Spleen (tissue), 11 donors: ENCODE results near the gene ENPP6. TPM values are rescaled to one million over a fixed set of nuclear protein-coding genes. Genes with fewer than 3 reads are reported as not detected.

Experiments
- DNase-seq: peaks from one replicate; pipeline ENCODE4 v3.0.0-alpha.2; 2020
- H3K27ac ChIP-seq, 8 donors: fragments of 200-600 bp; sonication (generic) in 7 of 8; 1 replicate in 4 of 8; 2 replicates in 4 of 8; pipeline versions ENCODE4 v1.5.0 to v1.8.0; 2016 to 2021; ENCODE audit warnings: inconsistent platforms in 4 of 8, mild to moderate bottlenecking in 4 of 8, moderate library complexity in 1 of 8
- H3K27me3 ChIP-seq, 7 donors: fragments of 200-600 bp; sonication (generic) in 6 of 7; replicated peaks in 1 of 7; 1 replicate in 4 of 7; 2 replicates in 3 of 7; pipeline versions ENCODE4 v1.5.0 to v1.8.0; 2016 to 2021; ENCODE audit warnings: inconsistent platforms in 3 of 7, mild to moderate bottlenecking in 1 of 7
- H3K36me3 ChIP-seq, 6 donors: fragments of 200-600 bp; sonication (generic) in 5 of 6; 1 replicate in 4 of 6; 2 replicates in 2 of 6; pipeline versions ENCODE4 v1.5.0 to v1.8.0; 2016 to 2021; ENCODE audit warnings: inconsistent platforms in 2 of 6
- H3K4me1 ChIP-seq, 6 donors: fragments of 200-600 bp; sonication (generic) in 5 of 6; 1 replicate in 3 of 6; 2 replicates in 3 of 6; pipeline versions ENCODE4 v1.5.0 to v1.8.0; 2016 to 2021; ENCODE audit warnings: inconsistent platforms in 3 of 6
- H3K4me3 ChIP-seq, 8 donors: fragments of 200-600 bp; sonication (generic) in 7 of 8; 1 replicate in 4 of 8; 2 replicates in 4 of 8; pipeline versions ENCODE4 v1.5.0 to v1.8.0; 2016 to 2021; ENCODE audit warnings: inconsistent platforms in 4 of 8, mild to moderate bottlenecking in 4 of 8, moderate library complexity in 2 of 8
- H3K9me3 ChIP-seq, 8 donors: fragments of 200-600 bp; sonication (generic) in 7 of 8; 1 replicate in 4 of 8; 2 replicates in 4 of 8; pipeline versions ENCODE4 v1.5.0 to v1.8.0; 2016 to 2021; ENCODE audit warnings: inconsistent platforms in 4 of 8
- POLR2A ChIP-seq, 3 donors: fragments of 450-650 bp; IDR thresholded peaks; one replicate each; pipeline ENCODE4 v1.5.1; 2017; ENCODE audit warnings: antibody characterized with exemption in 3 of 3, mild to moderate bottlenecking in 1 of 3
- POLR2AphosphoS5 ChIP-seq, 3 donors: sonication (generic); formaldehyde crosslinking; IDR thresholded peaks; one replicate each; pipeline ENCODE4 v1.5.1; 2017; ENCODE audit warnings: antibody characterized with exemption in 3 of 3
- WGBS, 5 donors: extraction: QIAGEN DNeasy Blood & Tissue Kit in 3 of 5; methylation state at CpG; one replicate each; pipeline versions ENCODE4 v1.1.5 to v1.1.7; 2013 to 2018; 5-methylcytosine and 5-hydroxymethylcytosine counted together
- intact Hi-C: fragments of 100-400 bp; cut with DNase I; formaldehyde crosslinking; loops from one replicate; pipeline ENCODE4 v1.15.0; 2023; ENCODE audit warnings: low total_unique reads
- polyA plus RNA-seq, 3 donors: library from polyadenylated mRNA; stranded (reverse); fragments of 200-250 nt; gene quantifications; one replicate each; pipeline ENCODE4 v1.2.1, GENCODE V29; 2013
- total RNA-seq, 7 donors: library from RNA; depleted of rRNA in 3 of 7; stranded (reverse); fragments of >200 nt in 3 of 7; fragmentation: NEBNext Ultra II Directional in 4 of 7; extraction: Animal tissue kit (Norgen Biotek cat#: 25700) in 4 of 7; gene quantifications; one replicate each; pipeline versions ENCODE4 v1.1.0 to v1.2.1, GENCODE V29; 2016 to 2021
- TF ChIP-seq, protein P1 (sequence below), 11 experiments: fragments of 200-600 bp in 7 of 11; fragments of 450-650 bp in 4 of 11; sonication (generic) in 4 of 11; IDR thresholded peaks in 8 of 11; conservative IDR thresholded peaks in 3 of 11; 1 replicate in 7 of 11; 2 replicates in 4 of 11; pipeline versions ENCODE4 v1.4.0 to v1.8.0; 2016 to 2021; ENCODE audit warnings: antibody characterized with exemption in 11 of 11, inconsistent platforms in 4 of 11, mild to moderate bottlenecking in 1 of 11
- donor health status: healthy with polysubstance abuse.
- donor health status: DM: no; HTN: no; CAD: no; lungs with moderate emphysema.
- donor health status: DM: no; HTN: no; CAD: no.
- donor health status: Bipolar disorder and iron deficiency.
- donor health status: healthy.
- donor health status: DM: no; HTN: no; CAD: no.
- donor health status: DM: yes; HTN: yes; CAD: no.

Gene ENPP6
- total and polyA plus RNA-seq, 10 donors, result 0.23 to 2.4 (median 1.1) TPM

DNA sequence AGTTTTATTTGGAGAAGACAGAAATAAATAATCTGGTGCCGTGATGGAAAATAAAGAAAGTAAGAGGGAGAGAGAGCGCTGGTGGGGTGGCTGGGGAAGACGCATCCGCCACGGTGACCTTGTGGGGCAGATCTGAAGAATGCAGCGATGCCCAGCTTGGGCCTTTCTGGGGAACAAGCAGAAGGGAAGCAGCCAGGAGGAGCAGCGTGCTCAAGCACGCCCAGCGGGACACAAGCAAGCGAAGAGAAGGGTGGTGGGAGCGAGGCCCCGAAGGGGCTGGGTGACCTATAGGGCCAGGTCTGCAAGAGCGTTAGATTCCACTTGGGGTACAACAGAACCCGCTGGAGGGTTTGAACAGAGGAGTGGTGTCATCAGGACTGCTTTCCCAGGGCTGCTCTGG lies 12.4 kb downstream of the ENPP6 start:
- H3K4me1 ChIP-seq, result no peaks in the 10 kb centered on the region
- H3K36me3 ChIP-seq, result no peaks in the 10 kb centered on the region
- H3K27ac ChIP-seq, result no peak overlapping the region
- 93 to 96% (median 96%) methylated on average over 14 of the region's 14 CpGs for WGBS, 5 donors
- no peak overlapping the region for H3K4me3 ChIP-seq
- no peak for DNase-seq
- H3K27me3 ChIP-seq, result peaks cover 0 to 11% (median 0%) of the 10 kb centered on the region in 7 donors
- intact Hi-C loops, result no loop called here
- TF ChIP-seq POLR2AphosphoS5 (IDR thresholded peaks at IDR 0.05), result no peak
- TF ChIP-seq, protein P1, sequence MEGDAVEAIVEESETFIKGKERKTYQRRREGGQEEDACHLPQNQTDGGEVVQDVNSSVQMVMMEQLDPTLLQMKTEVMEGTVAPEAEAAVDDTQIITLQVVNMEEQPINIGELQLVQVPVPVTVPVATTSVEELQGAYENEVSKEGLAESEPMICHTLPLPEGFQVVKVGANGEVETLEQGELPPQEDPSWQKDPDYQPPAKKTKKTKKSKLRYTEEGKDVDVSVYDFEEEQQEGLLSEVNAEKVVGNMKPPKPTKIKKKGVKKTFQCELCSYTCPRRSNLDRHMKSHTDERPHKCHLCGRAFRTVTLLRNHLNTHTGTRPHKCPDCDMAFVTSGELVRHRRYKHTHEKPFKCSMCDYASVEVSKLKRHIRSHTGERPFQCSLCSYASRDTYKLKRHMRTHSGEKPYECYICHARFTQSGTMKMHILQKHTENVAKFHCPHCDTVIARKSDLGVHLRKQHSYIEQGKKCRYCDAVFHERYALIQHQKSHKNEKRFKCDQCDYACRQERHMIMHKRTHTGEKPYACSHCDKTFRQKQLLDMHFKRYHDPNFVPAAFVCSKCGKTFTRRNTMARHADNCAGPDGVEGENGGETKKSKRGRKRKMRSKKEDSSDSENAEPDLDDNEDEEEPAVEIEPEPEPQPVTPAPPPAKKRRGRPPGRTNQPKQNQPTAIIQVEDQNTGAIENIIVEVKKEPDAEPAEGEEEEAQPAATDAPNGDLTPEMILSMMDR (IDR thresholded peaks at IDR 0.05 in 8 of 11, conservative IDR thresholded peaks at IDR 0.05 in 3 of 11), result no peak
- no peak for TF ChIP-seq POLR2A (IDR thresholded peaks at IDR 0.05)
- H3K9me3 ChIP-seq, result no peaks in the 10 kb centered on the region

DNA sequence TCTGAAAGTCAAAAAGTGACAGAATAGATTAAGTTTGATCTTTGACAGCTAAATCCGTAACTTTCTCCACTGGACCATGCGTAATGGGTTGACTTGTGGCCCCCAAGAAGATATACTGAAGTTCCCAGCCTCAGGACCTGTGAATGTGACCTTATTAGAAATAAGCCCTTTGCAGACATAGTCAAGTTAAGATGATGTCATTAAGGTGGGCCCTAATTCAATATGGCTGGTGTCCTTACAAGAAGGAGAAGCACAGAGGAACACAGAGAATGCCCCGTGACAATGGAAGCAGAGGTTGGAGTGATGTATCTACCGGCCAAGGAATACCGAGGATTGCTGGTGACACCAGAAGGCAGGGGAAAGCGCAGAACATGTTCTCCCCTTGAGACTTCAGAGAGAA lies 14.4 kb downstream of the ENPP6 start:
- Histone ChIP-seq H3K27ac (no peak overlapping the region), H3K4me1 (no peaks in the 10 kb centered on the region), H3K27me3 (peaks cover 0 to 11% (median 0%) of the 10 kb centered on the region in 7 donors), H3K9me3 (no peaks in the 10 kb centered on the region), H3K36me3 (no peaks in the 10 kb centered on the region), H3K4me3 (no peak overlapping the region)
- WGBS, 5 donors, result 95 to 96% (median 95%) methylated on average over 6 of the region's 6 CpGs
- TF ChIP-seq POLR2A (IDR thresholded peaks at IDR 0.05) (no peak), POLR2AphosphoS5 (IDR thresholded peaks at IDR 0.05) (no peak)
- TF ChIP-seq, protein P1 (IDR thresholded peaks at IDR 0.05 in 8 of 11, conservative IDR thresholded peaks at IDR 0.05 in 3 of 11), result no peak
- intact Hi-C loops, result no loop called here
- no peak for DNase-seq

DNA sequence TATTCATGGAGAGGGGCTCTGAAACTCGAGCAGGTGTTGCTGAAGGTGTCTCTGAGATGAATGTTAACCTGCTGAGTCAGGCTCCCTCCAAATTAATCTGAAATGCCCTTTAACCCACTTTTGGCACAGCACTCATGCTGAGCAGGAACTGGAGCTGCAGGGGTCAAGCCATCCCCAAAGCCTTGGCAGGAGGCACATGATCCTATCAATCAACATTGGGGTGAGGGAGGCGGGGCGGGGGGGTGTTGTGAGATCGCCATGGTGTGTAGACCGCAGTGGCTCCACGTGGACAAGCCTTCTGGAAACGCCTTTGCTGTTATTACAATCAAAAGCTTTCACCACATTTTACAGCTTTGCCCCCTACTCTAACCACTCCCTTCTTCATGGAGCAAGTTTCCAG lies 16.5 kb downstream of the ENPP6 start:
- WGBS, 5 donors, result 63 to 81% (median 70%) methylated on average over 7 of the region's 7 CpGs
- peaks cover 0 to 11% (median 0%) of the 10 kb centered on the region in 7 donors for H3K27me3 ChIP-seq
- H3K4me1 ChIP-seq, result no peaks in the 10 kb centered on the region

DNA sequence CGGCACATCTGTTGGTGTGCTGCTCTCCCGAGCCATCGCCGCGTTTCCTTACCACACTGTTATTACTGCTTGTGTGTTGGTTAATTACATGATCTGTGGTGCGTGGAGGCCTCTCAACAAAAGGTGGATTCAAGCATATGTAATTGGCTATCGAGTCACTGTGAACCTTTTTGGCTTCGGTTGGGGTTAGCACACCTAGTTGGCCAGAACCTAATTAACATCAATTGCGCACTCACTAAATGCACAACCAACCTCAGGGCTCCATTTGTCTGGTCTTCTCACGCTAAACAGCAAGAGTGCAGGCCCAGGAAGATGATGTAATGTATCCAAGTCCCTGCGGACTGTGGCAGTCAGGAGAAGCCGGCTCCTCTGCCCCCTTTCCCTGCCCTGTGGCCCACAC lies 17.4 kb downstream of the ENPP6 start:
- H3K4me3 ChIP-seq, result no peak overlapping the region
- no peaks in the 10 kb centered on the region for H3K36me3 ChIP-seq
- peaks cover 0 to 6% (median 0%) of the 10 kb centered on the region in 7 donors for H3K27me3 ChIP-seq
- no peaks in the 10 kb centered on the region for H3K4me1 ChIP-seq
- intact Hi-C loops, result no loop called here
- no peak for DNase-seq
- no peaks in the 10 kb centered on the region for H3K9me3 ChIP-seq
- 79 to 89% (median 88%) methylated on average over 11 to 12 of the region's 12 CpGs for WGBS, 5 donors
- TF ChIP-seq, protein P1 (IDR thresholded peaks at IDR 0.05 in 8 of 11, conservative IDR thresholded peaks at IDR 0.05 in 3 of 11), result no peak
- no peak for TF ChIP-seq POLR2AphosphoS5 (IDR thresholded peaks at IDR 0.05)
- TF ChIP-seq POLR2A (IDR thresholded peaks at IDR 0.05), result no peak
- no peak overlapping the region for H3K27ac ChIP-seq

More for the DNA sequence above, 16.5 kb downstream of the ENPP6 start:
- no peaks in the 10 kb centered on the region for H3K9me3 ChIP-seq
- no peak overlapping the region for H3K27ac ChIP-seq
- no peak for DNase-seq
- intact Hi-C loops, result no loop called here
- H3K36me3 ChIP-seq, result no peaks in the 10 kb centered on the region
- no peak overlapping the region for H3K4me3 ChIP-seq
- no peak for TF ChIP-seq POLR2A (IDR thresholded peaks at IDR 0.05)
- no peak for TF ChIP-seq POLR2AphosphoS5 (IDR thresholded peaks at IDR 0.05)
- TF ChIP-seq, protein P1 (IDR thresholded peaks at IDR 0.05 in 8 of 11, conservative IDR thresholded peaks at IDR 0.05 in 3 of 11), result no peak
